ENCODE data around the gene ST7. TPM values are rescaled to one million over a fixed set of nuclear protein-coding genes. Genes with fewer than 3 reads are reported as not detected.

ST7 gene
- total and polyA plus RNA-seq, 2 donors (not counting 3 experiments of a cell fraction or from before 2014, with no cell fraction given), result 18.6 to 24.9 TPM

DNA sequence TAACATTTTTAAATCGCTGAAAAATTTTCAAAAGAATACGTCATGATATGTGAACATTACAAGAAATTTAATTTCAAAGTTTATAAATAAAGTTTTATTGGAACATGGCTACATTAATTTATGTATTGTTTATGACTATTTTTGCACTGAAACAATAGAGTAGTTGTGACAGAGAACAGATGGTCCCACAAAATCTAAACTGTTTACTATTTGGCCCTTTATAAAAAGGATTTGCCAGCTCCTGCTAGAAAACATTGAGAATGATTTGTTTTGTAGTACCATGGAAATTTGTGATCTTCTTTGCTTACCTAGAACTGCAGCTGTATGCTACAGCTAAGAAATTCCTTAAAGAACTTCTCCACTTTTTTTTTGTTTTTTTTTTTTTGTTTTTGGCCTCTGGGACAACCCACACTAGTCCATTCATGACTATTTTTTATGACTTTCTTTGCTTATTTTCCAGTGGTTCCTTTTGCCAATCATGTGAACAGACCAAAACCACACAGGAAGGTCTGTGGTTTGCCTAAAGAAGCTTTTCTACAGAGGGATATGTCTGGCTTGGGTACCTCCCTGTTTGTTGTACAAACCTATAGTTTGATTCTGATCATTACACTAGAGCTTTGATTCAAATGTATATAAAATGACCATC is 55.7 kb downstream of the ST7 start:
- CTCF ChIA-PET, result interaction anchor here (0.6 to 9.0 kb wide), 13 partner anchors 10 to 366 kb away, joined by 3 to 141 read pairs (median 5); no protein-coding TSS in a partner anchor
- H3K27me3 ChIP-seq (ENCODE audit: control insufficient read depth in 2 of 2, insufficient read depth in 2 of 2, low read length in 2 of 2), result no peaks in the 10 kb centered on the region
- H3K9me1 ChIP-seq (replicated peaks; ENCODE audit: control insufficient read depth, extremely low read depth, insufficient read depth, low read length), result no peaks in the 10 kb centered on the region
- no peak overlapping the region for H3K4me3 ChIP-seq (replicated peaks in 1 of 3; ENCODE audit: insufficient read depth in 1 of 3, low read depth in 1 of 3, low read length in 3 of 3)
- intact Hi-C loops (cut with micrococcal nuclease), result no loop called here
- TF ChIP-seq JUN (IDR thresholded peaks at IDR 0.05; ENCODE audit: borderline replicate concordance, insufficient read depth, insufficient read length, low read depth), result no peak
- no peak for TF ChIP-seq POLR2AphosphoS5 (IDR thresholded peaks at IDR 0.05; ENCODE audit: insufficient read depth, low read depth, low read length)
- TF ChIP-seq GATA2 (IDR thresholded peaks at IDR 0.05; ENCODE audit: insufficient read depth, insufficient read length, low read depth, low read length), result no peak
- TF ChIP-seq CTCF (IDR thresholded peaks at IDR 0.05; ENCODE audit: extremely low read depth in 1 of 2, insufficient read depth in 1 of 2, low read depth in 1 of 2, low read length in 2 of 2), result no peak
- no peak for TF ChIP-seq EZH2 (IDR thresholded peaks at IDR 0.05; ENCODE audit: borderline replicate concordance, low read depth, low read length, severe bottlenecking)
- TF ChIP-seq MAX (IDR thresholded peaks at IDR 0.05; ENCODE audit: insufficient read depth, insufficient read length), result no peak
- TF ChIP-seq FOS (IDR thresholded peaks at IDR 0.05; ENCODE audit: borderline replicate concordance, insufficient read depth, low read length), result no peak
- no peak for TF ChIP-seq POLR2A (IDR thresholded peaks at IDR 0.05; ENCODE audit: low read depth, low read length)
- no peak for TF ChIP-seq MYC (IDR thresholded peaks at IDR 0.05; ENCODE audit: low read depth, low read length)
- no peak overlapping the region for H2AFZ ChIP-seq (ENCODE audit: low read depth, low read length)
- peaks cover 3% of the 10 kb centered on the region for H3K79me2 ChIP-seq (ENCODE audit: control insufficient read depth, insufficient read depth, low read length)
- POLR2A ChIA-PET, result no interaction called here
- H4K20me1 ChIP-seq (replicated peaks; ENCODE audit: control insufficient read depth, extremely low read depth, insufficient read depth, low read length), result no peaks in the 10 kb centered on the region
- no peak for FAIRE-seq
- dilution Hi-C loops (cut with MboI; ENCODE audit: extremely low pct_ligation_motif_present, low sequenced_read_pairs), result no loop called here
- no peak overlapping the region for H3K9ac ChIP-seq (replicated peaks; ENCODE audit: extremely low read depth, insufficient read depth, low read length)
- no peaks in the 10 kb centered on the region for H3K4me1 ChIP-seq (ENCODE audit: control insufficient read depth, extremely low read depth, insufficient read depth, low read length)
- H3K27ac ChIP-seq (ENCODE audit: insufficient read depth, low read depth, low read length), result no peak overlapping the region
- no peaks in the 10 kb centered on the region for H3K36me3 ChIP-seq (ENCODE audit: control insufficient read depth in 2 of 2, extremely low read depth in 1 of 2, insufficient read depth in 2 of 2, low read length in 2 of 2)
- H3K4me2 ChIP-seq (ENCODE audit: insufficient read depth, low read length), result no peak overlapping the region
- no TSS peak for BruUV-seq (replicated peaks)
- DNase-seq (ENCODE audit: low read depth, low spot score), result no peak
- no peaks in the 10 kb centered on the region for H3K9me3 ChIP-seq (replicated peaks; ENCODE audit: control insufficient read depth, insufficient read depth, low read length)

Data from endothelial cell of umbilical vein (primary cell).